ENCODE data around the gene IWS1.

- no peak for TF ChIP-seq POLR2AphosphoS5 (IDR thresholded peaks at IDR 0.05; ENCODE audit: low read depth, low read length)
- no peak for TF ChIP-seq POLR2A (IDR thresholded peaks at IDR 0.05; ENCODE audit: low read depth, low read length)
Measured at GRCh38 chr2:127490283-127490682, 36.0 kb downstream of the IWS1 start.

Measured in GM12892 (cell line).